Measurements from ENCODE around the gene CRYGN.
A peak's percentile ranks its signal among the peaks of the same experiment; 100 is the strongest.

The CRYGN gene

DNA sequence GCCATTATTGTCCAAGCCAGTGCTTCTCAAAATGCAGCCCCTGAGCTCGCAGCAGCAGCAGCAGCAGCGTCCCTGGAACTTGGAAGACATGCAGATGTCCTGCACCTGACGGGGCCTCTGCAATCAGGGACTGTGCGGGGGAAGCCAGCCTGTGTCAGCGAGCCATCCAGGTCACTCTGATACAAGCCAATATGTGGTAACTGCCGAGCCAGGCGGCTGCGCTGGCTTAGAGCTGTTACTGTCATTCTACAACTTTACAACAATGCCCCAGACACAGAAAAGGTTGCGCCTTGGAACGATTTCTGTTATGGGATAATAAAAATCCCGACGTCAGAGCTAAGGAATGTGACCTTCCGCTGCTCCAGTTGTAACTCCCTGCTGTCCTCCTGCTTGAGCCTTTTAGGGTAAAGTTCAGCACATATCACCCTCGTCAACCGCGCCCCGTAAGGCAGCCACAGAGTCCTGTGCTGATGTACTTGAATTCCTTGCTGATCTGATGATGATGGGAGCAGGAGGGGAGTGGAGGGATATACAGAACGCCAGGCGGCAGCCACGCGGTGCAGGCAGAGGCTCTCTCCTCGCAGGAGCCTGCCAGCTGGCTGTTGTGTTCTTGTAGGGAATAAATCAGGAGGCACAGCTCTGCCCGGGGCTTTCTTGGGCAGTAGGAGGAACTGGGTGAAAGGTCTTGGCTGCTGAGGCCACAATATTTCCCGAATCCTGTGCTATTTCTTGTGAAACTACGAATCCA is 20.0 kb upstream of the CRYGN start:
- peak; percentile 89 for DNase-seq (ENCODE audit: low spot score)

DNA sequence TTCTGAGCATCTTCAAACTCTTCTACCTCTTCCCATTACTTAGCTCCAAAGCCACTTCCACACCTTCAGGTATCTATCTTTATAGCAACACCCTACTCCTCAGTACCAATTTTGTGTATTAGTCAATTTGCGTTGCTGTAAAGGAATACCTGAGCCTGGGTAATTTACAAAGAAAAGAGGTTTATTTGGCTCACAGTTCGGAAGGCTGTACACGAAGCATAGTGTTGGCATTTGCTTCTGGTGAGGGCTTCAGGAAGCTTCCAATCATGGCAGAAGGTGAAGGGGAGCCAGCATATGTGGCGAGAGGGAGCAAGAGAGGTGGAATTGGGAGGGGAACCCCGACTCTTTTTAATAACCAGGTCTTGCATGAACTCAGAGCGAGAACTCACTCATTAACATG is 17.6 kb upstream of the CRYGN start:
- DNase-seq (ENCODE audit: low spot score): no peak

DNA sequence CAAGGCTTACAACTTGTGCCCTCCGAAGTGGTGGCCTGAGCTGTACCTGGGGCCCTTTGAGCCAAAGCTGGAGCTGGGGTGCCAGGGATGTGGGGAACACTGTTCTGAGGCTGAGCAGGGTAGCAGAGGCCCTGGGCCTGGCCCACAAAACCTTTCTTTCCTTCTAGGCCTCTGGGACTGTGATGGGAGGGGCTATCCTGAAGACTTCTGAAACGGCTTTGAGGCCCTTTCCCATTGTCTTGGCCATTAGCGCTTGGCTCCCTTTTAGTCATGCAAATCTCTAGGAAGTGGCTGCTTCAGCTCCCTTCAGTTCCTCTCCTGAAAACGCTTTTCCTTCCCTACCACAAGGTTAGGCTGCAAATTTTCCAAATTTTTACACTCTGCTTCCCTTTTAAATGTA is 16.8 kb upstream of the CRYGN start:
- DNase-seq (ENCODE audit: low spot score): no peak

DNA sequence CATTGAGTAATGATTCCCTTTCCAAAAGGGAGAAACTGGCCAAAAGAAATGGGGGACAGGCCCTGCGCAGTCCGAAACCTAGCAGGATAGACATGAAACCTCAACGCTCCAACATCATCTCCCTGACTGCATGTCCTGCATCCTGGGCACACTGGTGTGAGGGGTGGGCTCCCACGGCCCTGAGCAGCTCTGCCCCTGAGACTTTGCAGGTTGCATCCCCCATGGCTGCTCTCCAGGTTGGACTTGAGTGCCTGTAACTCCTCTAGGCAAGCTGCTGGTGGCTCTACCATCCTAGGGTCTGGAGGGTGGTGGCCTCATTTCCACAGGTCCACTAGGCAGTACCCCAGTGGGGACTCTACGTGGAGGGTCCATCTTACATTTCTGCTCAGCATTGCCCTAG is 16.3 kb upstream of the CRYGN start:
- DNase-seq (ENCODE audit: low spot score): no peak

DNA sequence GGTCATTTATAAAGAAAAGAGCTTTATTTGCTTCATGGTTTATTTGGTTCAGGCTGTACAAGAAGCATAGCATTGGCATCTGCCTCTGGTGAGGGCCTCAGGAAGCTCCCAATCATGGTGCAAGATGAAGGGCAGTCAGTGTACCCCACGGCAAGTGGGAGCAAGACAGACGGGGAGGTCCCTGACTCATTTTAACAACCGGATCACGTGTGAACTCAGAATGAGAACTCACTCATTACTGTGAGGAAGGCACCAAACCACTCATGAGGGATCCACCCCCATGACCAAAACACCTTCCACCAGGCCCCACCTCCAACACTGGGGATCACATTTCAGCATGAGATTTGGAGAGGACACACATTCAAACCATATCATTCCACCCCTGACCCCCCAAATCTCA is 15.7 kb upstream of the CRYGN start:
- DNase-seq (ENCODE audit: low spot score): no peak

DNA sequence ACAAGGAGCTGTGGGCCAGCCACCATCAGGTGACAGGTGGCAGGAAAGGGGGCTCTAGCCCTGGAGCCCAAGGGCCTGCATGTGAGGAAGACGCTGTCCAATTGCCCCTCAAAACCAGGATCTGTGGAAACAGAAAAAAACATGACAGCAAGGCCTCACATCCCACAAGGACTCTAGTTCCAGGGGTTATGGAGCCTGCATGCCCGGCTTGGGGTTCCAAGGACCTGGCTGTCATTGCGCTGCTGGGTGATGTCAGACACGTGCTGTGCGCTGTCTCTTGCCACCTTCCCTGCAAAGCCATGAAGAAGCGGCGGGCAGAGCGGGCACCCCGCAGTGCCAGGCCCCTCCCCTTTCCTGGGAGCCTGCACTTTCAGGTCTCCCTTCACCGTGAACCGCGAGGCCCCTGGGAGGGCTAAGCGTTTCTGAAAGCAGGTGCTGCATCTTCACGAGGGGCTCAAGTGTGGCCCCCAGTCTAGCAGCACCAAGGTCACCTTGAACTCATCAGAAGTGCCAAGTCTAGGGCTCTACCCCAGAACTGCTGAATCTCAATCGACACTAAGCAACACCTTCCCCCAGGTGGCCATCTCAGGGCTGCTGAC is 15.1 kb upstream of the CRYGN start:
- DNase-seq (ENCODE audit: low spot score): no peak

DNA sequence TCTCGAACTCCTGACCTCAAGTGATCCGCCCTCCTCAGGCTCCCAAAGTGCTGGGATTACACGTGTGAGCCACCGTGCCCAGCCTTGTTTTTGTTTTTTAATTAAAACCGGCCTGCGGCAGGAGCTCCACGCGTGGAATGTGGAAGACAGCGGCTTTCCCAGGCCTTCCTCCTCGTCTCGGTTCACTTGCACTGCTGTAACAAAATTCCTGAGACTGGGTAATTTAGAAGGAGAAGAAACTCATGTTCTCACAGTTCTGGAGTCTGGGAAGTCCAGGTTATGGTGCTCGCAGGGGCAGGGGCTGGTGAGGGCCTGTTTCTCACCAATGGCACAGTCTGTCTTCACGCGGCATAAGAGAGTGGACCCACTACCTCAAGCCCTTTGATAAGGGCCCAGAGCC is 14.4 kb upstream of the CRYGN start:
- no peak for DNase-seq (ENCODE audit: low spot score)

DNA sequence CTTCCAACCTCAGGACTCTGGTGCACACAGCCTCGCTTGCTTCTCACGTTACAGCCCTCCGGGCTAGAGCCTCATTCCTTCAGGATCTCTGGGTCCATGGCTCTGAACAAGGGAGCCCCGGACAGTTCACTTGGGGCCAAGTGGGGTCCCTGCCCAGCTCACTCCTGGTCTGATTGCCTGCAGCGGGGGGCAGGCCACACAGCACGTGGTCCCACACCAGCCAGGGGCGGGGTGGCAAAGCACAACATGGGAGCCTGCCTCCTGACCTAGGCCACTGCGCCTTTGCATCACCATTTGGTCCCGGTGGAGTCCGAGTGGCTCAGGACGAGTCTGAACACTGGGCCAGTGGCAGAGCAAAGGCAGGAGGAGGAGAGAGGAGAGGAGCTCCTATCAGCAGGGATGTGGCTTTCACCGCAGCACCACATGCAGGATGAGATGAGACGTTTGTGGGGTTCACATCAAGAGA is 13.4 kb upstream of the CRYGN start:
- no peak for DNase-seq (ENCODE audit: low spot score)

DNA sequence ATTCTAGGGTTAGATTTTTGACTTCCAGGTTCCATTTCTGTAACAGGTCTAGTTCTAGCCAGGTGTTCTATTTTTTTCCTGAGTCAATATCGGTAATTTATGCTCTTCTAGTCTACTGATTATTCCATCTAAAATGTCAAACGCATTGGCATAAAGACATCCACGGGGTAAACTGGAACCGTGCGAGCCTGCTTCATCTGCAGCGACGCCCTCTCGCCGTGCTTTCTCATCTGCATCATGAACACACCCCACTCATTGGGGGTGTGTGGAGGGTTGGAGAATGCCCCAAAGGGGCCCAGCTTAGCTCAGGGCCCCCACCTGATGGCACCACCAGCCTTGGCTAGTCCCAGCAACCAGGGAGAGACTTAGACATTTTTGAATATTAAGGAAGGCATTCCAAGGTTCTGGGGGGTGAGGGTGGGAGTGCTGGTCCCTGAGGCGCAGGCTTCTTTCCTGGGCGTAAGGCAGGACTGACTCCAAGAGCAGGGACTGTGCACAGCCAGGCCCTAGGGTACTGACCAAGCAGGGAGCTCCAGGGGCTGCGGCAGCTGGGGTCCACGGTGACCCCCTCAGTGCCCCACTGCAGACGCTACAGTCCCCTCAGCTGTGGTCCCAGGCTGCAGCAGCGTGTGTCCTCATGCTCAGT is 12.9 kb upstream of the CRYGN start:
- DNase-seq (ENCODE audit: low spot score): no peak

DNA sequence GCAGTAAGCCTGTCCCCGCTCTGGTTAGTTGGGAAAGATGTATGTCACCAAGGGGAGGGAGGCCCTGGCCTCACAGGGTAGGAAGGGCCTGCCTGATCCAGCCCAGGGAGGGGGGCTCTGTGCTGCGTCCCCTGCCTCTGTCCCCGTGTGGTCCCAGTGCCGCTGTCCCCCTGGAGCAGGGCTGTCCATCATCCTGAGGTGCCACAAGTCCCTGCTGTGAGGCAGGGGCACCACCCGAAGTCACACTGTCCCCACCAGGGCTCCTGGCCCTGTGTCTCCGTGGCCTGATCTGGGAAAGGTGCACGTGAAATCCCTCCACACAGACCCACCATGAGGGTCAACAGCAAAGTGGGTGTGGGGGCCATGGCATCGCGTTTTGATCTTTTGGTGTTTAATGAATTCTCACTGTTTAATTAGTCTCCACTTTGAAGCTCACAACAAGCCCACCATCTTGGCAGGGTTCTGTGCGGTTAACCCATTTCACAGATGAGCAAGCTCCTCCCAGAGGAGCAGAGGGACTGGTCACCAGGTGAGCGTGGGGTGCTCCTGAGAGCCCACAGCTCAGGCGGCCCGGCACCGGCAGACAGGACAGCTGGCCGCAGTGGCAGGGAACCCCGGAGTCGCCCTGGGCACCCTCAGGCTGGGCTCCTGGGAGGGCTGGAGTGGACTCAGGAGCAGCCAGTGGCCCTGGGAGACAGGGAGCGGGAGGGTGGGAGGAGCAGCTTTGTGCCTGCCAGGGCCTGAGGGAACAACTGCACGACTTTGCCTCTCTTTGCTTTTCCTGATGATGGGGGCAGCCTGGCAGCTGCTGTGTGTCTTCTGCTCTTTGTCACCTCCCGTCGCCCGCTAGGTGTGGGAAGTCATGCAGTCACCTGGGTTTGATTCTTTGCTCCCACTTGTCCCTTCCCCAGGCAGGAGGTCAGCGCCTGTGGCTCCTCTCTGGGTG is 12.0 kb upstream of the CRYGN start:
- DNase-seq (ENCODE audit: low spot score): no peak

DNA sequence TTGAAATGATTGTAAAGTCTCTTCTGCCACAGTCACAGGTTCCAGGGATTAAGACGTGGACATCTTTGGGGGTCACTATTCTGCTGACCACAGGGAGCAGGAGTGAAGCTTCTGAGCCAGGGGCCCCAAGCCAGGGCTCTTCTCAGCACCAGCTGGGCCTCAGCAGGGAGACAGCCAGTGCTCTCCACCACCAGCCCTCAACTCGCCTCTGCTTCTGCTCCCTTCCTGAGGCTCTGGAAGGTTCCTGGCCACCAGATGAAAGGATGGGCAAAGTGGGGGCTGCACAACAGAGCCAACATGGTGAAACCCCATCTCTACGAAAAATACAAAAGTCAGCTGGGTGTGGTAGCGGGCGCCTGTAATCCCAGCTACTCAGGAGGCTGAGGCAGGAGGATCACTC is 11.2 kb upstream of the CRYGN start:
- no peak for DNase-seq (ENCODE audit: low spot score)

DNA sequence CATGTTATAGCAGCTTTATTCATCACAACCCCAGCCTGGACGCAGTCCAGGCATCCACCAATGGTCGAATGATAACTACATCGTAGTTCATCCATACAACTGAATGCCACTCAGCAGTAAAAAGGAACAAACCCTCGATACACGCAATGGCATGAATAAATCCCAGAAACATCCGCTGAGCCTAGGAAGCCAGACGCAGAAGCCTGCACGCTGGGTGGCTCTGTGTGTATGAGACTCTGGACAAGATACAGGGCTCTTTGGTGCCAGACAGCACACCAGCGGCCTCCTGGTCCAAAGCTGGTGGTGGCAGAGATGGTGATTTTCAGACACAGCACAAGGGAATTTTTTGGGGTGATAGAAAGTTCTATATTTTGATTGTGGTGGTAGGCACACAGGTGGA is 10.0 kb upstream of the CRYGN start:
- no peak for DNase-seq (ENCODE audit: low spot score)

DNA sequence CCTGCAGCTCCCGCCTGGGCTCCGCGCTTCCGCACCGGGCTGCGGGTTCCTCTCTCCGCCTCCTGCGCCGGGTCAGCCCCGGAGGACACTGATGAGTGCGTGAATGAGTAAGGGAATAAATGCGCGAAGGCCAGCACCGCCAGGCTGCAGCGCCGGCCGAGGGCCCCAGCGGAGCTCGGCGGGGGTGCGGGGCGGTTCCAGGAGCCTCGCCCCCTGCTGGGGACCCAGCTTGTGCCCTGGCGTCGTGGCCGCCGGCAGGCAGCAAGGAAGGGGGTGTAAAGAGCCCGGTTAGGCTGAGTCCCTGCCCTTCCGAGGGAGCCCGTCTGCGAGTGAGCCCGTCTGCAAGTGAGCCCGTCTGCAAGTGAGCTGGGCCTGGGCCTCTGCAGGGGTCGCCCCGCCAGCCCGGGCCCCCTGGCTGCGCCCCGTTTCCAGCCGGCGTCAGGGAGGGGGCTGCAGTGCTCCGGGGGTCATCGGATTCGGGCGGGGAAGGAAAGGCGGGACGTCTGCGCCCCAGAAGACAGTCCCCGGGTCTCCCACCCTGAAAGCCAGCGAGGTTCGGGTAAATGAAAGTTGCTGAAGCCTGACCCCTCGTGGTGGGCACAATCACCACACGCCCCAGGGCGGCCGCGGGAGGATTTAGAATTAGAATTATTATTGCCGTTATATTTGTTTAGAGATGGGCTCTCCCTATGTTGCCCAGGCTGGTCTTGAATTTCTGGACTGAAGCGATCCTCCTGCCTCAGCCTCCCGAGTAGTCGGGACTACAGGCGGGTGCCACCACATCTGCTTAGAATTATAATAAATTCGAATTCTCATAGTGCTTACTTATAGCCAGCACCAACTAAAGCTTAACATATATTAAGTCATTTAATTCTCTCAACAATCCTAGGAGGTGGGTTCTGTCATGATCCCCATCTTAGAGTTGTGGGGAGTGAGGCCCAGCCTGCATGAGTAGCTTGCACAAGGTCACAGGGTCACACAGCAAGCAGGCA is 8.6 kb upstream of the CRYGN start:
- peak; percentile 85 for DNase-seq (ENCODE audit: low spot score)

DNA sequence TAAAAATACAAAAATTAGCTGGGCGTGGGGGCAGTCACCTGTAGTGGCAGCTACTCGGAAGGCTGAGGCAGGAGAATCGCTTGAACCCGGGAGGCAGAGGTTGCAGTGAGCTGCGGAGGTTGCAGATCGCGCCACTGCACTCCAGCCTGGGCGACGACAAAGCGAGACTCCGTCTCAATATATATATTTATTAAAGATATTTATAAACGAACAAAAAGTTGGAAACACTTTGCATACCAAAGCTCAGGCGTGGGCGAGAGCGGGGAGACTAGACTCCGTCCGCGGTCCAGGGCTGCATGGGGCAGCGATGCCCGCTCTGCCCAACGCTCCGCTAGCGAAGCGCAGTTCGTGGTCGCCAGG is 7.9 kb upstream of the CRYGN start:
- no peak for DNase-seq (ENCODE audit: low spot score)

DNA sequence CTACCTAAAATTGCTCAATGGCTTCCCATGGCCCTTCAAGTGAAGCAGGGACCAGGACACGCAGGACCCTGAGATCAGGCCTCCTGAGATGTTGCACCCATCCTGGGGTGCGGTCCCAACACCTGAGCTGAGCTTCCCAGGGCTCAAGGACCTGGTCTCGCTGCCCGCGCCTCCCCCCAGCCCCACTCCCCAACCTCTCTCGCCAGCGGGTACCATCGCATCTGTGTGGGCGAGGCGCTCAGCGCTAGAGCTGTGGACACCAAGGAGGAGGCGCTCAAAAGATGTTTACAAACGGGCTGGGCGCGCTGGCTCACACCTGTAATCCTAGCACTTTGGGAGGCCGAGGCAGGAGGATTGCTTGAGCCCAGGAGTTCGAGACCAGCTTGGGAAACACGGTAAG is 7.4 kb upstream of the CRYGN start:
- DNase-seq (ENCODE audit: low spot score): no peak

DNA sequence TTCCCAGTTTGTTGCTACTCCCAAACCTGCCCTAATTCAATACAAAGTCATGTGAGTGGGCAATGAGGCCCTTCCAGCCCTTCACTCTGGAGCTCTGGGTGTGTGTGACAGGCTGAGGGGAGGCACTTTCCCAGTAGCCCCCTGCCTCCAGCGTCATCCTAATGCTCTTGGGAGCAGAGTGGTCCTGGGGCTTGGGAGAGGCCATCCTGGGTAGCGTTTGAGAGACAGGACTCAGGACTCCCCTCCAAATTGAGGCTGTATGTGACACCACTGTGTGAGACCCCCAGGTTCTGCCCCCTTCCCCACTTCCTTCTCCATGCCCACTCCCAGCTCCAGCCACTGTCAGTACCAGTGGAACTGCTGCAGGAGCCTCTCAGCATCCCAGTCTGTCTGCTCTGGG is 6.5 kb upstream of the CRYGN start:
- no peak for DNase-seq (ENCODE audit: low spot score)

DNA sequence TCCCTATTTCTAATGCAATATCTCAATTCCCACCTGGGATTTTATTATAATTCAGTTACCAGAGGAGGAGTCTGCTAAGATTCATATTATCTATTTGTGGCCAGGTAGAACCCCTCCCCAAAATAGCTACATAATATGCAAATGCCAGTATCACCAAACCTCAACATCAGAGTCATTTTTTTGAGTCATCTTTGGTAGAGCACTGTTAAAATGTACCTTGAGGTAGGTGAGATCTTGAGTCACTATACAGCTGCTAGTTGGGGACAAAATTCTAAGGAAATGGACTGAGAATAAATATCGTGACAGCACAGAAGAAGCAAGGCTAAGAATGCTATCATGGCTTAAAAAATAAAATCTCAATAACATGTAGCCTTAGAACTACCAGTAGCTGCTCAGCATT is 4.7 kb upstream of the CRYGN start:
- DNase-seq (ENCODE audit: low spot score): no peak

DNA sequence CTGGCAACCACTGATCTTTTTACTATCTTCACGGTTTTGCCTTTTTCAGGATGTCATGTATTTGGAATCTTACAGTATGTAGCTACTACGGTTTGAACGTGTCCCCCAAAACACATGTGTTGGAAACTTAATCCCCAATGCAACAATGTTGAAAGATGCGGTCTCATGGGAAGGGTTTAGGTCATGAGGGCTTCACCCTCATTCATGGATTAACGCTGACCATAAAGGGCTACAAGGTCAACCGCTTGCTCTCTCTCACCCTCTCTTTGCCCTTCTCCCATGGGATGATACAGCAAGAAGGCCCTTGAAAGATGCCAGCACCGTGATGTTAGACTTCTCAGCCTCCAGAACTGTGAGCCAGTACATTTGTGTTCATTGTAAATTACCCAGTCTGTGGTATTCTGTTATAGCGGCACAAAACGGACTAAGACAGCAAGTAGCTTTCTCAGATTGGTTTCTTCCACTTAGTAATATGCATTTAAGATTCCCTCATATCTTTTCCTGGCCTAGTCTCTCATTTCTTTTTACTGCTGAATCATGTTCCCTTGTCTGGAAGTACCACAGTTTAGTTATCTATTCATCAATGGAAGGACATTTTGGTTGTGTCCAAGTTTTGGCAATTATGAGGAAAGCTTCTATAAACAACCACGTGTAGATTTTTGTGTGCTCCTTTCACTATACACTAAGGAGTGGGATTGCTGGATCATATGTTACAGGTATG is 3.0 kb upstream of the CRYGN start:
- no peak for DNase-seq (ENCODE audit: low spot score)

DNA sequence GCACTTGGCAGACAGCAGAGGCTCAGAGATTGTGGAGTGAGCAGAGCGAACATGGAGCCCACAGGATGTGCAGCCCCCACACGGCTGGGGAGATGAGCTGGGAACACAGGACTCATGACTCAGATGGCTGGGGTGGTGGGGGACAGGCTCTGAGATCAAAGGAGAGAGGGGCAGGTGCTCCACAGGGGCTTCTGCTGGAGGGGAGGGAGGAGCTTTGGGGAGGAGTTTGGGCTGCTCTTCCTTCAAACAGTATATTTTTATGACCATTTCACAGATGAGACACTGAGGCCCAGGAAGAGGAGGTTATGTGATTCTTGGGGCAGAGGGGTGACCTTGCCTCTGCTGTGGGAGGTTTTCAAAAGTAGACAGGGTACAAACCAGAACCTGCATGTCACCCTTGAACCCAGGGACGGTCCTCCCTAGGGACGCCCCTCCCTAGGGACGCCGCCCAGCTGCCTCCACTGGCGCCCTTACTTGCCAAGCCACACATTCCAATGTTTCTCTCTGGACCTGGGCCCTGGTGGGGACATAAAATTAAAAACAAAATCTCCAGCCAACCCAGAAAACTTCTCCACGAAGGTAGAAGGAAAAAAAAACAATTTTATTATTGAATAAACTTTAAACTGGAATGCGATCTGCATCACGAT is 981 bp upstream of the CRYGN start:
- DNase-seq (ENCODE audit: low spot score): no peak

Measured in AG08395 (cell line).